ENCODE data around the gene KLF13. TPM values are rescaled to one million over a fixed set of nuclear protein-coding genes. Genes with fewer than 3 reads are reported as not detected.

The KLF13 gene
- polyA plus RNA-seq, 1 experiment, result 11.5 TPM

DNA sequence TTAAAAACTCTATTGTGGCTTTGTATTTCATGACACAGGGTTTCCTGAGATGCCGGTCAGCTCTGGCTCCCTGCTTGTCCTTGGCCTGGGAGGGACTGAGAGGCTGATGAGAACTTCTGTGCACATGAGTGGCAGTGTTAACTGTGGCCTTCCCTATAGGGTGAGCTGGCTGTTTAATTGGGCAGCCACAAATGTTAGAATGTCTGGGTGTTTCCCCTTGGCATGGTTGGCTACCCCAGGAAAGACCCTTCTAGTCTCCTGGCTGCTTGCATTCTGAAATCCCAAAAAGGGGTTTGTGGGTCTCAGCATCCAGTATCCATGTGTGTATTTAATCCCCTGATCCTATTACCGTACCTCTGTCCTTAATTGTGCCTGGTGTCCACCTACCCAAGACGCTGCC is 3.0 kb upstream of the KLF13 start:
- no peak for DNase-seq (ENCODE audit: low read depth)
- POLR2A ChIA-PET, result no interaction called here
- peaks cover 3% of the 10 kb centered on the region for H3K27me3 ChIP-seq (ENCODE audit: control insufficient read depth, insufficient read depth, low read length)
- no peak overlapping the region for H3K4me3 ChIP-seq (ENCODE audit: low read depth, low read length)
- TF ChIP-seq, protein P1, sequence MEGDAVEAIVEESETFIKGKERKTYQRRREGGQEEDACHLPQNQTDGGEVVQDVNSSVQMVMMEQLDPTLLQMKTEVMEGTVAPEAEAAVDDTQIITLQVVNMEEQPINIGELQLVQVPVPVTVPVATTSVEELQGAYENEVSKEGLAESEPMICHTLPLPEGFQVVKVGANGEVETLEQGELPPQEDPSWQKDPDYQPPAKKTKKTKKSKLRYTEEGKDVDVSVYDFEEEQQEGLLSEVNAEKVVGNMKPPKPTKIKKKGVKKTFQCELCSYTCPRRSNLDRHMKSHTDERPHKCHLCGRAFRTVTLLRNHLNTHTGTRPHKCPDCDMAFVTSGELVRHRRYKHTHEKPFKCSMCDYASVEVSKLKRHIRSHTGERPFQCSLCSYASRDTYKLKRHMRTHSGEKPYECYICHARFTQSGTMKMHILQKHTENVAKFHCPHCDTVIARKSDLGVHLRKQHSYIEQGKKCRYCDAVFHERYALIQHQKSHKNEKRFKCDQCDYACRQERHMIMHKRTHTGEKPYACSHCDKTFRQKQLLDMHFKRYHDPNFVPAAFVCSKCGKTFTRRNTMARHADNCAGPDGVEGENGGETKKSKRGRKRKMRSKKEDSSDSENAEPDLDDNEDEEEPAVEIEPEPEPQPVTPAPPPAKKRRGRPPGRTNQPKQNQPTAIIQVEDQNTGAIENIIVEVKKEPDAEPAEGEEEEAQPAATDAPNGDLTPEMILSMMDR (IDR thresholded peaks at IDR 0.05; ENCODE audit: insufficient read depth, low read depth, low read length), result no peak
- H3K36me3 ChIP-seq (ENCODE audit: control insufficient read depth, insufficient read depth, low read length), result no peaks in the 10 kb centered on the region
- CTCF ChIA-PET, result interaction anchor here (2.1 to 2.3 kb wide), 2 partner anchors 123 to 165 kb away, joined by 9 read pairs; no protein-coding TSS in a partner anchor

DNA sequence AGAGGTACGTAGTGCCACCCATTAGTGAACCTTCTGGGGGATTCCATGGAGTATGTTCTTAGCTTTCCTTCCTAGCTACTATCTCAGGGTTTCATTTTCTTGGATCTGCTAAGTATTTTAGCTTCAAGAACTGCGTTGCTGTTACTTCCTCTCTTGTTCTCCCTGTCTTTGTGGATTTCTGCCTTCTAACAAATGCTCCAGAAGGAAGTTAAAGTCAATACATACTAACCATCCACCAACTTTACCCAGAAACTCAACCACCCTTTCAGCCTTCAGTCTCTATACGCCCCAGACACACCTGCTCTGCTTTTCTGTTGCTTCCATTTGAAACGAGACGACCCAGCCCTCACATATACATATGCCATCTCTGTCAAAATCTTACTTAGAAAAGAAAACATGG is 2.4 kb upstream of the KLF13 start:
- DNase-seq (ENCODE audit: low read depth), result no peak
- TF ChIP-seq, protein P1 (IDR thresholded peaks at IDR 0.05; ENCODE audit: insufficient read depth, low read depth, low read length), result no peak
- H3K27me3 ChIP-seq (ENCODE audit: control insufficient read depth, insufficient read depth, low read length), result peaks cover under 1% of the 10 kb centered on the region
- no peaks in the 10 kb centered on the region for H3K36me3 ChIP-seq (ENCODE audit: control insufficient read depth, insufficient read depth, low read length)
- POLR2A ChIA-PET, result no interaction called here
- H3K4me3 ChIP-seq (ENCODE audit: low read depth, low read length), result no peak overlapping the region
- CTCF ChIA-PET, result interaction anchor here (2.1 to 2.3 kb wide), 2 partner anchors 124 to 164 kb away, joined by 9 read pairs; no protein-coding TSS in a partner anchor

DNA sequence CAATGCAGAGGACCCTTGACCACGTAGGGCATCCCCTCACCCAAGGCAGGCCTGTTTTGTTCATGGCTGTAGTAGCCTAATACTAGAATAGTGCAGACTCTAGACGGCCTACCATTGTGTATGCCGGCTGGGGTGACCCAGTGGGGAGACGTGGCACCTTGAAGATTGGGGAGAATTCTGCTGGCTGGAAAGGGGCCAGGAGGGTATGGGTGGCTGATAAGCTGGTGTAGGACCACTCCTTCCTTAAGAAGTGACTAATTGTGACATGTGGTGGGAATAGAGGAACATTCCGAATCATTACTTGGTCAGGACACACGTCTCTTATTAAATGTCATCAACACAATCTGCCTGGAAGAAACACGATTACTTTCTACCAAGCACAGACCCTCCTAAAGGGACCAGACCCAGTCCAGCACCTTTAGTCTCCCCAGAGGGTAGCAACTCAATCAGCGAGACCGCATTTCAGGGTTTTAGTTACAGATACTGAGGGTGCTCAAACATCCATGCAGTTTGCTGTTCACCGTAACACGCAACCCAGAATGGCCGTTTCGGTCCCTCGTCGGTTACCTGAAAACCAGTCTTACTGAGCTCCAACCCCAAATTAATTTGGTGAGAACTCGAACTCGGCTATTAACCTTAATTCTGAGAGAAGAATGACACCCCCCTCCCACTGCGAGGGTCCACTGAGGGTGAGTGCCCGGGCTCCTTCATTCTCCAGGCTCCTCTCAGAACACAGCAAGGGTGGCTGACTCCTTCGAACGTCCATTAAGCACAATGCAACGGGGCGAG is 1.6 kb upstream of the KLF13 start:
- Histone ChIP-seq H3K27me3 (ENCODE audit: control insufficient read depth, insufficient read depth, low read length) (no peaks in the 10 kb centered on the region; the same call in 1 of the 2 replicates), H3K4me3 (ENCODE audit: low read depth, low read length) (peak overlapping the region; percentile 75), H3K36me3 (ENCODE audit: control insufficient read depth, insufficient read depth, low read length) (no peaks in the 10 kb centered on the region; the same call in 1 of the 2 replicates)
- ChIA-PET CTCF (interaction anchor here (1.2 to 2.3 kb wide), 6 partner anchors 8 to 164 kb away, joined by 3 to 9 read pairs (median 6); no protein-coding TSS in a partner anchor), POLR2A (no interaction called here)
- TF ChIP-seq, protein P1 (IDR thresholded peaks at IDR 0.05; ENCODE audit: insufficient read depth, low read depth, low read length), result 0 out of 2 replicates have a peak, but pooled peaks have one; percentile 3
- no peak for DNase-seq (ENCODE audit: low read depth)

DNA sequence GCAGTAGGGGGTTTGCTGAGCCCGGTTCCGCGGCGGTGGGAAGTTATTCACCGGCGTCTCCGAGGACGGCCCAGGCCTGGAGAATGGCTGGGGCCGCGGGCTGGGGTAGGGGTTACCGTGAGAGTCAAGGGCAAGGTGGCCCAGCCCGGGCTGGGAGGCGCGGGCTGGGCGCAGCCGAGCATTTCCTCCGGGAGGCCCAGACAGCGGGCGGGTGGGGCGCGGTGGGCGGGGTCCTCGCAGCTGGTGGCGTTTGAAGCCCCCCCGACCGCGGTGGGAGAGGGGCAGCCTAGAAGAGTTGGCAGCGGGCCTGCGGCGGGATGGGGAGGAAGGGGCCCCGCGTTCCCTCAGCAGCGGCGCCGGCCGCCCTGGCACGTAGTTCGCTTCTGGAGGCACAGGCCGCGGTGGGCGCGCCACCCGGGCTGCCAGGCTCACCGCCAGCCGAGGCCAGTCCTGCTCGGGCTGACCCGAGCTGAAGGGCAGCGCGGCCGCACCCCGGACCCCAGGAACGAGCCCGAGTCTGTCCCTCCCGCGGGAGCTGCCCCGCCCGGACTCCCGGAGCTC is 960 bp upstream of the KLF13 start:
- TF ChIP-seq, protein P1 (IDR thresholded peaks at IDR 0.05; ENCODE audit: insufficient read depth, low read depth, low read length), result no peak
- no peak for DNase-seq (ENCODE audit: low read depth)
- POLR2A ChIA-PET, result no interaction called here
- CTCF ChIA-PET, result interaction anchor here (0.6 to 2.1 kb wide), 7 partner anchors 9 to 163 kb away, joined by 3 to 9 read pairs (median 4); no protein-coding TSS in a partner anchor
- Histone ChIP-seq H3K4me3 (ENCODE audit: low read depth, low read length) (peak overlapping the region; percentile 75), H3K27me3 (ENCODE audit: control insufficient read depth, insufficient read depth, low read length) (no peaks in the 10 kb centered on the region), H3K36me3 (ENCODE audit: control insufficient read depth, insufficient read depth, low read length) (no peaks in the 10 kb centered on the region; the same call in 1 of the 2 replicates)

Measured in BJ (cell line).